ENCODE data around the gene ANKZF1. TPM values are rescaled to one million over a fixed set of nuclear protein-coding genes. Genes with fewer than 3 reads are reported as not detected.
A peak's percentile ranks its signal among the peaks of the same experiment; 100 is the strongest.

Gene ANKZF1
- total RNA-seq, 1 experiment from 2014 or later = 51.5 TPM

DNA sequence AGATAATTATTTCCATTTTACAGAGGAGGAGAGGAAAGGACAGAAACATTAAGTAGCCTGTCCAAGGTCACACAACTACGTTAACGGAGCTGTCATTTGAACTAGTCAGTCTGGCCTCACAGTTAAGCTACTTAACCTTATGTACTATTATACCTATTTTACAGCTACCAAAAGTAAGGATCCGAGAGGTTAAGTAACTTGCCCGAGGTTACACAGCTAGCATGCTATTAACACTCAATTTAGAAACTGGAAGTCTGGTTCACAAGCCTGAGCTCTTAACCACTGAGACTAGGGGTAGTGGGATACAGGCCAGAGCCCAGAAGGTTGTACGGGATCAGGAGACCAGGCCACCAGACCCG lies 15.2 kb downstream of the ANKZF1 start:
- Mint-ChIP-seq H3K27ac (ENCODE audit: unreplicated experiment) (peak overlapping the region; percentile 90), H3K27me3 (ENCODE audit: insufficient read depth, unreplicated experiment) (no peaks in the 10 kb centered on the region), H3K9me3 (ENCODE audit: unreplicated experiment) (no peaks in the 10 kb centered on the region), H3K36me3 (ENCODE audit: insufficient read depth, unreplicated experiment) (peaks cover 18% of the 10 kb centered on the region), H3K4me3 (ENCODE audit: unreplicated experiment) (peak overlapping the region; percentile 82), H3K4me1 (ENCODE audit: low read depth, unreplicated experiment) (peaks cover 18% of the 10 kb centered on the region)
- Histone ChIP-seq H3K27me3 (replicated peaks; ENCODE audit: control insufficient read depth, insufficient read depth, low read length) (no peaks in the 10 kb centered on the region), H3K4me1 (peaks cover 27% of the 10 kb centered on the region), H3K9me3 (no peaks in the 10 kb centered on the region), H3K36me3 (ENCODE audit: control insufficient read depth, insufficient read depth, low read length) (no peaks in the 10 kb centered on the region), H3K4me3 (ENCODE audit: low read depth, low read length) (peak overlapping the region; percentile 73)
- POLR2A ChIA-PET = interaction anchor here (0.7 to 2.2 kb wide), 7 partner anchors 9 to 69 kb away, joined by 3 to 14 read pairs (median 6); partner anchors contain the start of genes ABCB6, ANKZF1, ATG9A and CNPPD1
- CTCF ChIA-PET = interaction anchor here (0.6 to 2.3 kb wide), 4 partner anchors 10 to 50 kb away, joined by 4 to 11 read pairs (median 7); partner anchors contain the start of genes TUBA4A and ZFAND2B
- TF ChIP-seq, protein P1, sequence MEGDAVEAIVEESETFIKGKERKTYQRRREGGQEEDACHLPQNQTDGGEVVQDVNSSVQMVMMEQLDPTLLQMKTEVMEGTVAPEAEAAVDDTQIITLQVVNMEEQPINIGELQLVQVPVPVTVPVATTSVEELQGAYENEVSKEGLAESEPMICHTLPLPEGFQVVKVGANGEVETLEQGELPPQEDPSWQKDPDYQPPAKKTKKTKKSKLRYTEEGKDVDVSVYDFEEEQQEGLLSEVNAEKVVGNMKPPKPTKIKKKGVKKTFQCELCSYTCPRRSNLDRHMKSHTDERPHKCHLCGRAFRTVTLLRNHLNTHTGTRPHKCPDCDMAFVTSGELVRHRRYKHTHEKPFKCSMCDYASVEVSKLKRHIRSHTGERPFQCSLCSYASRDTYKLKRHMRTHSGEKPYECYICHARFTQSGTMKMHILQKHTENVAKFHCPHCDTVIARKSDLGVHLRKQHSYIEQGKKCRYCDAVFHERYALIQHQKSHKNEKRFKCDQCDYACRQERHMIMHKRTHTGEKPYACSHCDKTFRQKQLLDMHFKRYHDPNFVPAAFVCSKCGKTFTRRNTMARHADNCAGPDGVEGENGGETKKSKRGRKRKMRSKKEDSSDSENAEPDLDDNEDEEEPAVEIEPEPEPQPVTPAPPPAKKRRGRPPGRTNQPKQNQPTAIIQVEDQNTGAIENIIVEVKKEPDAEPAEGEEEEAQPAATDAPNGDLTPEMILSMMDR (IDR thresholded peaks at IDR 0.05; ENCODE audit: insufficient read depth in 1 of 2, low read depth in 1 of 2, low read length in 1 of 2, severe bottlenecking in 1 of 2, unreplicated experiment in 1 of 2) = no peak
- DNase-seq = no peak
- intact Hi-C loops (cut with micrococcal nuclease; ENCODE audit: unreplicated experiment) = loop anchor here (1.0 kb wide), 1 partner anchor 84 kb away; the partner anchor contains the start of gene NHEJ1
- BruUV-seq (replicated peaks) = TSS peak; percentile 66

DNA sequence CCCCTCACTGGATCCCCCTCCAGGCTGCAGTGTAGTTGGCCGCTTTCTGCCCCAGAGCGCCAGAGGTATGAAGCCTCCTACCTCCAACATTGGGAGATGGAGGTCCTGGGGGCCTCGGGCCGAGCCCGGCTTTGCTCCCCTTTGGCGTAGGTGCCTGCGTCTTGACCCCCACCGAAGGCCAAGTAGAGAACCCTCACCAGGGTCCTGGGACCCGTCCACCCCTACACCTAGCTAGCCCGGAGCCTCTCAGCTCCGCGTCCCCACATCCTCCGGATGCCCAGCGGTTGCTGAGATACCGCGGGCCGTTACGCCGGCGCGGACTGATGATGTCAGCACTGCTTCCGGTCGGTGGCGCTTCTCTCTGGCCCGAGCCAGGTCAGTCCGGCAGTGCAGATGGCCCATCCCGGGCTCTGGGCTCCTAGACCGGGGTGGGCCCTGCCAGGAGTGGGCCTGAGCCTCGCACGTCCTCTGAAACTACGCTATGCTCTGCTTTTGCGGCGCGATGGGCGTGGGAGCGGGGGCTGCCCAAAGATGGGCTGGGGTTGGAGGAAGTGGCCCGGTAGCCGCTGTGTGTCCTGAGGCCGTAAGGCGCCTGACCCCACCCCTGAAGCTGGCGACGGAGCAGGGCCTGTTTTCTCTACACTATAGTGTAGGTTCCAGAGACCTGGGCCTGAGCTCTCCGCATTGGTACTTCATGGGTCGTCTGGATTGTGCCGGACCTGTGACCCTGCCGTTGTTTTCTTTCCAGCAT lies 15.7 kb downstream of the ANKZF1 start, which contains the start of the genes GLB1L and STK16:
TSS of gene GLB1L (minus strand) at position 297 of the 751 bp plus-strand sequence. CDS start 1,871 bp downstream, outside the sequence.
TSS of gene STK16 (plus strand) at position 332 of the 751 bp plus-strand sequence. CDS start 521 bp downstream, outside the sequence.
- H3K4me1 ChIP-seq = peaks cover 33% of the 10 kb centered on the region
- Mint-ChIP-seq H3K27me3 (ENCODE audit: insufficient read depth, unreplicated experiment) (no peaks in the 10 kb centered on the region), H3K4me3 (ENCODE audit: unreplicated experiment) (peak within 1 kb of the TSS; percentile 82), H3K27ac (ENCODE audit: unreplicated experiment) (peak within 1 kb of the TSS; percentile 90), H3K9me3 (ENCODE audit: unreplicated experiment) (no peaks in the 10 kb centered on the region), H3K4me1 (ENCODE audit: low read depth, unreplicated experiment) (peaks cover 23% of the 10 kb centered on the region), H3K36me3 (ENCODE audit: insufficient read depth, unreplicated experiment) (peaks cover 18% of the 10 kb centered on the region)
- peak within 1 kb of the TSS; percentile 73 for H3K4me3 ChIP-seq (ENCODE audit: low read depth, low read length)
- ChIA-PET POLR2A (interaction anchor here (0.7 to 2.2 kb wide), 8 partner anchors 9 to 69 kb away, joined by 3 to 14 read pairs (median 6); partner anchors contain the start of genes ABCB6, ANKZF1, ATG9A and CNPPD1), CTCF (interaction anchor here (0.6 to 2.3 kb wide), 4 partner anchors 9 to 49 kb away, joined by 4 to 11 read pairs (median 7); partner anchors contain the start of genes TUBA4A and ZFAND2B)
- BruUV-seq (replicated peaks) = TSS peak; percentile 66
- TF ChIP-seq, protein P1 (IDR thresholded peaks at IDR 0.05; ENCODE audit: insufficient read depth in 1 of 2, low read depth in 1 of 2, low read length in 1 of 2, severe bottlenecking in 1 of 2, unreplicated experiment in 1 of 2) = no peak
- intact Hi-C loops (cut with micrococcal nuclease; ENCODE audit: unreplicated experiment) = loop anchor here (1.0 kb wide), 1 partner anchor 85 kb away; the partner anchor contains the start of gene NHEJ1
- no peaks in the 10 kb centered on the region for H3K9me3 ChIP-seq
- peak; percentile 94 for DNase-seq
- H3K27me3 ChIP-seq (replicated peaks; ENCODE audit: control insufficient read depth, insufficient read depth, low read length) = no peaks in the 10 kb centered on the region
- H3K36me3 ChIP-seq (ENCODE audit: control insufficient read depth, insufficient read depth, low read length) = no peaks in the 10 kb centered on the region; the same call in 1 of the 2 replicates

DNA sequence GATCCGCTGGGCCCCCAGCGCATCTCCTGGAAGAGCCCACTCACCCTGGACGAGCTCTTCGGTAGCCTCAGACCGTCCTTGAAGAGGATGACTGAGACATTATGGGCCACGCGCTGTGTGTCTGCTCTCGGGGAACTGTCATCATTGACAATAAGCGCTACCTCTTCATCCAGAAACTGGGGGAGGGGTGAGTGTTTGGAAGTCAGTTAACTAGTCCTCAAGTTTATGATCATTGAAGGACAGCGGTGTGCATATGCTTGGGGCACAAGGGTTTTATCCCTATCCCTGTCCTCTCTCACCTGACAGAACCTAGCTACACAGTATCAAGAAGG lies 16.3 kb downstream of the ANKZF1 start:
- Histone ChIP-seq H3K9me3 (no peaks in the 10 kb centered on the region), H3K4me1 (peaks cover 33% of the 10 kb centered on the region), H3K36me3 (ENCODE audit: control insufficient read depth, insufficient read depth, low read length) (no peaks in the 10 kb centered on the region; the same call in 1 of the 2 replicates), H3K27me3 (replicated peaks; ENCODE audit: control insufficient read depth, insufficient read depth, low read length) (no peaks in the 10 kb centered on the region), H3K4me3 (ENCODE audit: low read depth, low read length) (peak overlapping the region; percentile 73)
- no TSS peak for BruUV-seq (replicated peaks)
- H3K36me3 Mint-ChIP-seq (ENCODE audit: insufficient read depth, unreplicated experiment) = peaks cover 18% of the 10 kb centered on the region
- peaks cover 28% of the 10 kb centered on the region for H3K4me1 Mint-ChIP-seq (ENCODE audit: low read depth, unreplicated experiment)
- no peaks in the 10 kb centered on the region for H3K27me3 Mint-ChIP-seq (ENCODE audit: insufficient read depth, unreplicated experiment)
- H3K27ac Mint-ChIP-seq (ENCODE audit: unreplicated experiment) = peak overlapping the region; percentile 90
- DNase-seq = no peak
- no peaks in the 10 kb centered on the region for H3K9me3 Mint-ChIP-seq (ENCODE audit: unreplicated experiment)
- ChIA-PET POLR2A (interaction anchor here (0.8 to 2.2 kb wide), 2 partner anchors 32 to 39 kb away, joined by 6 to 14 read pairs; partner anchors contain the start of gene ZFAND2B), CTCF (interaction anchor here (1.3 to 2.3 kb wide), 2 partner anchors 39 to 48 kb away, joined by 4 to 10 read pairs; partner anchors contain the start of gene ZFAND2B)
- TF ChIP-seq, protein P1 (IDR thresholded peaks at IDR 0.05; ENCODE audit: insufficient read depth in 1 of 2, low read depth in 1 of 2, low read length in 1 of 2, severe bottlenecking in 1 of 2, unreplicated experiment in 1 of 2) = no peak
- H3K4me3 Mint-ChIP-seq (ENCODE audit: unreplicated experiment) = peak overlapping the region; percentile 82
- intact Hi-C loops (cut with micrococcal nuclease; ENCODE audit: unreplicated experiment) = loop anchor here (1.0 kb wide), 1 partner anchor 86 kb away; the partner anchor contains the start of gene NHEJ1
